Measurements from ENCODE around the gene CD34.

The CD34 gene

GRCh38 chr1:207917080-207917479, 6.2 kb upstream of the CD34 start (continued):
- TF ChIP-seq, protein P1, sequence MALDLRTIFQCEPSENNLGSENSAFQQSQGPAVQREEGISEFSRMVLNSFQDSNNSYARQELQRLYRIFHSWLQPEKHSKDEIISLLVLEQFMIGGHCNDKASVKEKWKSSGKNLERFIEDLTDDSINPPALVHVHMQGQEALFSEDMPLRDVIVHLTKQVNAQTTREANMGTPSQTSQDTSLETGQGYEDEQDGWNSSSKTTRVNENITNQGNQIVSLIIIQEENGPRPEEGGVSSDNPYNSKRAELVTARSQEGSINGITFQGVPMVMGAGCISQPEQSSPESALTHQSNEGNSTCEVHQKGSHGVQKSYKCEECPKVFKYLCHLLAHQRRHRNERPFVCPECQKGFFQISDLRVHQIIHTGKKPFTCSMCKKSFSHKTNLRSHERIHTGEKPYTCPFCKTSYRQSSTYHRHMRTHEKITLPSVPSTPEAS (tag by site-specific recombination; IDR thresholded peaks at IDR 0.05), result no peak
- TF ChIP-seq KLF9 (tag by site-specific recombination; IDR thresholded peaks at IDR 0.05; ENCODE audit: low read depth), result no peak
- no peak for TF ChIP-seq ZNF623 (tag by site-specific recombination; IDR thresholded peaks at IDR 0.05)
- TF ChIP-seq GLIS1 (tag by site-specific recombination; IDR thresholded peaks at IDR 0.05), result no peak

DNA sequence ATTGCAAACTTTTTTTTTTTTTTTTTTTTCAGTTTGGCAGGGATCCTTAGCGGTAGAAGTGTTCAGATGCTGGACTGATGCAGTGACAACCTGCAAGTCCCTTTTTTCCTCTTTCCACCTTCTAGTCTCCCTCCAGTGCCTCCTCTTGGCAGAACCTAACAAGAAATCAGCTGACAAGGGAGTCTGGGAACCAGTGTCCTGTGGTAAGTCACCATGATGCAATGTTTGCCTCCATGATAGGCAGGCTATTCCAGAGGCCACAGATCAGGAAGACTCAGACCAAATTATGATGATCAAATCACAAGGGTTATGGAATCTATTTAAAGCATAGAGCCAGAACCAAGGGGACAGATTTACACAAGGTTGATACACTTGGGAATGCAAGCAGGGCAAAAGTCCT, 3.0 kb upstream of the CD34 start:
- no peak overlapping the region for H3K27ac ChIP-seq (ENCODE audit: extremely low read depth, low read depth, low read length)
- no peak overlapping the region for H3K4me3 ChIP-seq (ENCODE audit: low read depth, low read length)
- H3K9me3 ChIP-seq (ENCODE audit: control insufficient read depth, insufficient read depth, low read depth, low read length), result no peaks in the 10 kb centered on the region
- H3K4me1 ChIP-seq (ENCODE audit: control insufficient read depth, insufficient read depth, low read length), result no peaks in the 10 kb centered on the region
- TF ChIP-seq ZNF121 (tag by site-specific recombination; IDR thresholded peaks at IDR 0.05) (no peak), BCL11B (tag by site-specific recombination; IDR thresholded peaks at IDR 0.05; ENCODE audit: low read depth) (no peak), SALL2 (tag by site-specific recombination; IDR thresholded peaks at IDR 0.05; ENCODE audit: borderline replicate concordance) (no peak), ZFP41 (tag by site-specific recombination; IDR thresholded peaks at IDR 0.05; ENCODE audit: borderline replicate concordance) (no peak), ZNF785 (tag by site-specific recombination; IDR thresholded peaks at IDR 0.05) (no peak), ZNF664 (tag by site-specific recombination; IDR thresholded peaks at IDR 0.05) (no peak), ZSCAN16 (tag by site-specific recombination; IDR thresholded peaks at IDR 0.05) (no peak), ZNF184 (tag by site-specific recombination; IDR thresholded peaks at IDR 0.05) (no peak), ZNF530 (tag by site-specific recombination; IDR thresholded peaks at IDR 0.05; ENCODE audit: low read depth) (no peak), HIC1 (tag by site-specific recombination; IDR thresholded peaks at IDR 0.05) (no peak), ZNF280D (tag by site-specific recombination; IDR thresholded peaks at IDR 0.05) (no peak), YY1 (tag by site-specific recombination; IDR thresholded peaks at IDR 0.05) (no peak), TSHZ1 (tag by site-specific recombination; IDR thresholded peaks at IDR 0.05; ENCODE audit: borderline replicate concordance) (no peak)
- TF ChIP-seq, protein P2, sequence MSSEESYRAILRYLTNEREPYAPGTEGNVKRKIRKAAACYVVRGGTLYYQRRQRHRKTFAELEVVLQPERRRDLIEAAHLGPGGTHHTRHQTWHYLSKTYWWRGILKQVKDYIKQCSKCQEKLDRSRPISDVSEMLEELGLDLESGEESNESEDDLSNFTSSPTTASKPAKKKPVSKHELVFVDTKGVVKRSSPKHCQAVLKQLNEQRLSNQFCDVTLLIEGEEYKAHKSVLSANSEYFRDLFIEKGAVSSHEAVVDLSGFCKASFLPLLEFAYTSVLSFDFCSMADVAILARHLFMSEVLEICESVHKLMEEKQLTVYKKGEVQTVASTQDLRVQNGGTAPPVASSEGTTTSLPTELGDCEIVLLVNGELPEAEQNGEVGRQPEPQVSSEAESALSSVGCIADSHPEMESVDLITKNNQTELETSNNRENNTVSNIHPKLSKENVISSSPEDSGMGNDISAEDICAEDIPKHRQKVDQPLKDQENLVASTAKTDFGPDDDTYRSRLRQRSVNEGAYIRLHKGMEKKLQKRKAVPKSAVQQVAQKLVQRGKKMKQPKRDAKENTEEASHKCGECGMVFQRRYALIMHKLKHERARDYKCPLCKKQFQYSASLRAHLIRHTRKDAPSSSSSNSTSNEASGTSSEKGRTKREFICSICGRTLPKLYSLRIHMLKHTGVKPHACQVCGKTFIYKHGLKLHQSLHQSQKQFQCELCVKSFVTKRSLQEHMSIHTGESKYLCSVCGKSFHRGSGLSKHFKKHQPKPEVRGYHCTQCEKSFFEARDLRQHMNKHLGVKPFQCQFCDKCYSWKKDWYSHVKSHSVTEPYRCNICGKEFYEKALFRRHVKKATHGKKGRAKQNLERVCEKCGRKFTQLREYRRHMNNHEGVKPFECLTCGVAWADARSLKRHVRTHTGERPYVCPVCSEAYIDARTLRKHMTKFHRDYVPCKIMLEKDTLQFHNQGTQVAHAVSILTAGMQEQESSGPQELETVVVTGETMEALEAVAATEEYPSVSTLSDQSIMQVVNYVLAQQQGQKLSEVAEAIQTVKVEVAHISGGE (tag by site-specific recombination; conservative IDR thresholded peaks at IDR 0.05; ENCODE audit: low read depth), result no peak
- no peaks in the 10 kb centered on the region for H3K36me3 ChIP-seq (ENCODE audit: control insufficient read depth in 2 of 2, insufficient read depth in 1 of 2, low read length in 2 of 2)
- ChIA-PET CTCF (no interaction called here), POLR2A (interaction anchor here (0.6 kb wide), 1 partner anchor 17 kb away, joined by 4 read pairs; no protein-coding TSS in a partner anchor)

Data from HEK293 (cell line).